GM10847 (cell line): Measurements from ENCODE around the gene TSSC4.

Experiments
- POLR2A ChIP-seq: IDR thresholded peaks from 2 replicates; pipeline ENCODE4 v1.6.1; 2011; ENCODE audit not compliant: insufficient read length; ENCODE audit errors: extremely low read depth

TSSC4 gene

GRCh38 chr11:2439820-2440219, 39.3 kb downstream of the TSSC4 start:
- TF ChIP-seq POLR2A = no peak

- no peak for TF ChIP-seq POLR2A
Observed at GRCh38 chr11:2440646-2441045, 40.1 kb downstream of the TSSC4 start.

GRCh38 chr11:2441171-2441570, 40.6 kb downstream of the TSSC4 start:
- TF ChIP-seq POLR2A = no peak

- TF ChIP-seq POLR2A = no peak
Observed at GRCh38 chr11:2442589-2442988, 42.0 kb downstream of the TSSC4 start.

- no peak for TF ChIP-seq POLR2A
Observed at GRCh38 chr11:2443406-2443805, 42.9 kb downstream of the TSSC4 start.

GRCh38 chr11:2443881-2444820, 43.6 kb downstream of the TSSC4 start, which contains the start of gene TRPM5:
Gene TRPM5, minus strand, starts transcription at chr11:2444514. Its CDS starts 21,478 bp downstream, at chr11:2423036.
- no peak for TF ChIP-seq POLR2A

- no peak for TF ChIP-seq POLR2A
Observed at GRCh38 chr11:2444821-2445745, 44.5 kb downstream of the TSSC4 start, which contains the start of gene KCNQ1. Gene KCNQ1, plus strand, starts transcription at chr11:2445008. Its CDS starts 91 bp downstream, at chr11:2445099.

GRCh38 chr11:2445746-2446551, 45.4 kb downstream of the TSSC4 start:
- TF ChIP-seq POLR2A = no peak

GRCh38 chr11:2446590-2447252, 46.2 kb downstream of the TSSC4 start:
- no peak for TF ChIP-seq POLR2A

GRCh38 chr11:2447253-2447950, 46.9 kb downstream of the TSSC4 start:
- TF ChIP-seq POLR2A = no peak

- no peak for TF ChIP-seq POLR2A
Observed at GRCh38 chr11:2447951-2448650, 47.6 kb downstream of the TSSC4 start.

- no peak for TF ChIP-seq POLR2A
Observed at GRCh38 chr11:2448661-2449547, 48.4 kb downstream of the TSSC4 start.
